Measurements from ENCODE around the gene TP53BP2.

Gene TP53BP2

GRCh38 chr1:223775711-223776074 is 70.1 kb downstream of the TP53BP2 start:
- H3K4me3 ChIP-seq (ENCODE audit: low read length): no peak overlapping the region
- TF ChIP-seq CTCF (IDR thresholded peaks at IDR 0.05; ENCODE audit: low read depth, low read length) (no peak), EZH2phosphoT487 (IDR thresholded peaks at IDR 0.05; ENCODE audit: low read depth) (no peak)
- no peak overlapping the region for H3K27ac ChIP-seq (ENCODE audit: low read length)
- no peaks in the 10 kb centered on the region for H3K27me3 ChIP-seq (ENCODE audit: low read depth, low read length)
- no peaks in the 10 kb centered on the region for H3K9me3 ChIP-seq (ENCODE audit: insufficient read depth, low read length)
- peaks cover 12% of the 10 kb centered on the region for H3K4me1 ChIP-seq (ENCODE audit: low read length)
- no peak overlapping the region for H3K4me2 ChIP-seq (ENCODE audit: low read length)
- no peak overlapping the region for H3K9ac ChIP-seq (ENCODE audit: low read length)
- H3K36me3 ChIP-seq (replicated peaks; ENCODE audit: low read depth, low read length): peaks cover 88% of the 10 kb centered on the region
- no peaks in the 10 kb centered on the region for H3K79me2 ChIP-seq (ENCODE audit: low read length)
- no peak overlapping the region for H2AFZ ChIP-seq (ENCODE audit: low read depth, low read length)
- peaks cover 8% of the 10 kb centered on the region; the same call in 1 of the 2 replicates for H4K20me1 ChIP-seq (ENCODE audit: insufficient read depth, low read length)

GRCh38 chr1:223775054-223775453 is 70.7 kb downstream of the TP53BP2 start:
- no peak overlapping the region for H3K4me3 ChIP-seq (ENCODE audit: low read length)
- H3K36me3 ChIP-seq (replicated peaks; ENCODE audit: low read depth, low read length): peaks cover 88% of the 10 kb centered on the region
- H3K27me3 ChIP-seq (ENCODE audit: low read depth, low read length): no peaks in the 10 kb centered on the region
- peaks cover 8% of the 10 kb centered on the region; the same call in 1 of the 2 replicates for H4K20me1 ChIP-seq (ENCODE audit: insufficient read depth, low read length)
- H3K9ac ChIP-seq (ENCODE audit: low read length): no peak overlapping the region
- no peak overlapping the region for H3K27ac ChIP-seq (ENCODE audit: low read length)
- no peaks in the 10 kb centered on the region for H3K79me2 ChIP-seq (ENCODE audit: low read length)
- no peak overlapping the region for H2AFZ ChIP-seq (ENCODE audit: low read depth, low read length)
- TF ChIP-seq EZH2phosphoT487 (IDR thresholded peaks at IDR 0.05; ENCODE audit: low read depth) (no peak), CTCF (IDR thresholded peaks at IDR 0.05; ENCODE audit: low read depth, low read length) (no peak)
- H3K4me2 ChIP-seq (ENCODE audit: low read length): no peak overlapping the region
- H3K4me1 ChIP-seq (ENCODE audit: low read length): peaks cover 12% of the 10 kb centered on the region
- H3K9me3 ChIP-seq (ENCODE audit: insufficient read depth, low read length): no peaks in the 10 kb centered on the region

- Histone ChIP-seq H3K4me1 (ENCODE audit: low read length) (peaks cover 12% of the 10 kb centered on the region), H4K20me1 (ENCODE audit: insufficient read depth, low read length) (peaks cover 8% of the 10 kb centered on the region; the same call in 1 of the 2 replicates), H3K4me2 (ENCODE audit: low read length) (no peak overlapping the region), H3K9ac (ENCODE audit: low read length) (no peak overlapping the region), H3K36me3 (replicated peaks; ENCODE audit: low read depth, low read length) (peaks cover 88% of the 10 kb centered on the region), H3K27me3 (ENCODE audit: low read depth, low read length) (no peaks in the 10 kb centered on the region), H3K27ac (ENCODE audit: low read length) (no peak overlapping the region), H2AFZ (ENCODE audit: low read depth, low read length) (no peak overlapping the region), H3K9me3 (ENCODE audit: insufficient read depth, low read length) (no peaks in the 10 kb centered on the region), H3K4me3 (ENCODE audit: low read length) (no peak overlapping the region), H3K79me2 (ENCODE audit: low read length) (no peaks in the 10 kb centered on the region)
- TF ChIP-seq CTCF (IDR thresholded peaks at IDR 0.05; ENCODE audit: low read depth, low read length): no peak
- no peak for TF ChIP-seq EZH2phosphoT487 (IDR thresholded peaks at IDR 0.05; ENCODE audit: low read depth)
These were observed 71.5 kb downstream of the TP53BP2 start for GRCh38 chr1:223774134-223774814.

- H3K9me3 ChIP-seq (ENCODE audit: insufficient read depth, low read length): no peaks in the 10 kb centered on the region
- no peak overlapping the region for H3K4me2 ChIP-seq (ENCODE audit: low read length)
- no peak overlapping the region for H2AFZ ChIP-seq (ENCODE audit: low read depth, low read length)
- H3K27me3 ChIP-seq (ENCODE audit: low read depth, low read length): no peaks in the 10 kb centered on the region
- H3K4me3 ChIP-seq (ENCODE audit: low read length): no peak overlapping the region
- peaks cover 79% of the 10 kb centered on the region for H3K36me3 ChIP-seq (replicated peaks; ENCODE audit: low read depth, low read length)
- no peak overlapping the region for H3K27ac ChIP-seq (ENCODE audit: low read length)
- TF ChIP-seq EZH2phosphoT487 (IDR thresholded peaks at IDR 0.05; ENCODE audit: low read depth) (no peak), CTCF (IDR thresholded peaks at IDR 0.05; ENCODE audit: low read depth, low read length) (no peak)
- H3K4me1 ChIP-seq (ENCODE audit: low read length): peaks cover 12% of the 10 kb centered on the region
- H4K20me1 ChIP-seq (ENCODE audit: insufficient read depth, low read length): peaks cover 8% of the 10 kb centered on the region; the same call in 1 of the 2 replicates
- H3K79me2 ChIP-seq (ENCODE audit: low read length): no peaks in the 10 kb centered on the region
- no peak overlapping the region for H3K9ac ChIP-seq (ENCODE audit: low read length)
These were observed 73.0 kb downstream of the TP53BP2 start for GRCh38 chr1:223772771-223773160.

Data from OCI-LY3 (cell line).